T-cell (primary cell): ENCODE measurements around the gene ANKRD24. TPM values are rescaled to one million over a fixed set of nuclear protein-coding genes. Genes with fewer than 3 reads are reported as not detected.

Experiments
- ATAC-seq, 4 experiments: fragments of 200-7000 bp in 3 of 4; fragments of 150-1000 bp in 1 of 4; cut with Tn5 transposase; replicated peaks in 1 of 4; 1 replicate in 3 of 4; 2 replicates in 1 of 4; pipeline ENCODE4 v1.10.0; 2021; ENCODE audit warnings: moderate library complexity in 3 of 4, mild to moderate bottlenecking in 2 of 4, moderate number of reproducible peaks in 1 of 4
- CTCF ChIA-PET, 2 donors: fragments of 300-600 bp; sonication (Branson Sonifier 250); formaldehyde crosslinking; loops; one replicate each; lab custom pipeline; 2022; ENCODE audit warnings: antibody characterized with exemption in 2 of 2; lab: Charles Lee
- POLR2A ChIA-PET, 2 donors: fragments of 300-600 bp; sonication (Branson Sonifier 250); formaldehyde crosslinking; loops; one replicate each; lab custom pipeline; 2022; ENCODE audit warnings: antibody characterized with exemption in 2 of 2; lab: Charles Lee
- DNase-seq, 35 experiments: peaks; one replicate each; pipeline versions ENCODE4 v3.0.0 to v3.0.0-alpha.2; 2013 to 2023
- H3K27ac ChIP-seq: one replicate; pipeline ENCODE4 v1.5.1; 2013; ENCODE audit warnings: low read length
- H3K27me3 ChIP-seq, 2 experiments: replicated peaks in 1 of 2; 1 replicate in 1 of 2; 2 replicates in 1 of 2; pipeline versions ENCODE4 v1.6.1 to v1.7.0; 2013; ENCODE audit warnings: low read length in 1 of 2, mixed read lengths in 1 of 2; ENCODE audit not compliant: control insufficient read depth in 2 of 2, insufficient read depth in 2 of 2; ENCODE audit errors: extremely low read depth in 1 of 2
- H3K36me3 ChIP-seq, 2 donors: 1 replicate in 1 of 2; 2 replicates in 1 of 2; pipeline versions ENCODE4 v1.6.1 to v1.7.0; 2013; ENCODE audit warnings: low read length in 1 of 2; ENCODE audit not compliant: control insufficient read depth in 2 of 2, insufficient read depth in 1 of 2; ENCODE audit errors: extremely low read depth in 1 of 2
- H3K4me1 ChIP-seq, 2 experiments: 1 replicate in 1 of 2; 2 replicates in 1 of 2; pipeline versions ENCODE4 v1.6.1 to v1.7.0; 2013; ENCODE audit warnings: low read length in 2 of 2, mixed read lengths in 1 of 2; ENCODE audit not compliant: insufficient read depth in 2 of 2, control insufficient read depth in 1 of 2; ENCODE audit errors: extremely low read depth in 1 of 2
- H3K4me3 ChIP-seq, 2 donors: 1 replicate in 1 of 2; 2 replicates in 1 of 2; pipeline versions ENCODE4 v1.5.1 to v1.7.0; 2013; ENCODE audit warnings: mild to moderate bottlenecking in 2 of 2, low read length in 1 of 2, moderate library complexity in 1 of 2; ENCODE audit not compliant: control insufficient read depth in 1 of 2; ENCODE audit errors: extremely low read depth in 1 of 2
- H3K9me3 ChIP-seq: 2 replicates; pipeline ENCODE4 v1.7.0; 2013
- H3K27ac Mint-ChIP-seq, 2 donors: one replicate each; pipeline ENCODE4 v1.8.0; 2020 to 2021; ENCODE audit warnings: mild to moderate bottlenecking in 2 of 2, mixed read lengths in 2 of 2
- H3K27me3 Mint-ChIP-seq, 2 donors: one replicate each; pipeline ENCODE4 v1.8.0; 2021 to 2022; ENCODE audit warnings: mixed read lengths in 2 of 2
- H3K36me3 Mint-ChIP-seq: one replicate; pipeline ENCODE4 v1.8.0; 2021; ENCODE audit warnings: mixed read lengths
- H3K4me1 Mint-ChIP-seq, 3 donors: one replicate each; pipeline ENCODE4 v1.8.0; 2020 to 2022; ENCODE audit warnings: mixed read lengths in 3 of 3, mild to moderate bottlenecking in 1 of 3
- H3K4me3 Mint-ChIP-seq, 3 donors: one replicate each; pipeline ENCODE4 v1.8.0; 2020 to 2022; ENCODE audit warnings: mild to moderate bottlenecking in 3 of 3, mixed read lengths in 3 of 3, moderate library complexity in 3 of 3
- H3K9me3 Mint-ChIP-seq, 3 donors: one replicate each; pipeline ENCODE4 v1.8.0; 2020 to 2022; ENCODE audit warnings: mixed read lengths in 3 of 3
- WGBS: methylation state at CpG from one replicate; pipeline ENCODE4 v1.1.5; 2013; ENCODE audit warnings: missing lambda C conversion rate; ENCODE audit not compliant: insufficient coverage; 5-methylcytosine and 5-hydroxymethylcytosine counted together
- total RNA-seq, 35 experiments: library from RNA in 6 of 35; stranded (reverse) in 6 of 35; fragments of 120-200 nt in 1 of 35; gene quantifications; one replicate each; pipeline versions ENCODE4 v1.2.1 to v1.2.4 and lab custom pipeline; 2013 to 2026

The ANKRD24 gene
- total RNA-seq, 5 donors from 2014 or later (not counting 1 experiment from before 2014, with no cell fraction given) = 0.79 to 2.2 (median 1.3) TPM

GRCh38 chr19:4177146-4177545 lies 5.3 kb upstream of the ANKRD24 start:
- no peaks in the 10 kb centered on the region for H3K9me3 ChIP-seq
- H3K27ac ChIP-seq = no peak overlapping the region
- peaks cover 14 to 16% of the 10 kb centered on the region in 2 donors for H3K36me3 ChIP-seq
- Mint-ChIP-seq H3K4me1 (peaks cover 19 to 30% (median 27%) of the 10 kb centered on the region in 3 donors), H3K27me3 (peaks cover 3 to 5% of the 10 kb centered on the region in 2 donors), H3K27ac (no peak overlapping the region), H3K9me3 (no peaks in the 10 kb centered on the region), H3K4me3 (no peak overlapping the region), H3K36me3 (peaks cover 19% of the 10 kb centered on the region)
- ATAC-seq (no peak), DNase-seq (no peak)
- H3K27me3 ChIP-seq = peaks cover 0 to 15% of the 10 kb centered on the region in 2 experiments
- ChIA-PET POLR2A (no interaction called here), CTCF (interaction anchor here in 1 of 2 donors (0.6 kb wide), 1 partner anchor 927 kb away, joined by 3 read pairs; no protein-coding TSS in a partner anchor)
- 100% methylated on average over 3 of the region's 5 CpGs for WGBS
- no peak overlapping the region for H3K4me3 ChIP-seq
- peaks cover 14 to 31% of the 10 kb centered on the region in 2 experiments for H3K4me1 ChIP-seq

GRCh38 chr19:4178990-4179389 lies 3.5 kb upstream of the ANKRD24 start:
- H3K4me3 ChIP-seq = no peak overlapping the region
- peaks cover 26 to 34% (median 33%) of the 10 kb centered on the region in 3 donors for H3K4me1 Mint-ChIP-seq
- peaks cover 19% of the 10 kb centered on the region for H3K36me3 Mint-ChIP-seq
- peaks cover 0 to 7% of the 10 kb centered on the region in 2 experiments for H3K27me3 ChIP-seq
- H3K36me3 ChIP-seq = peaks cover 14 to 16% of the 10 kb centered on the region in 2 donors
- peaks cover 16 to 31% of the 10 kb centered on the region in 2 experiments for H3K4me1 ChIP-seq
- no peaks in the 10 kb centered on the region for H3K9me3 ChIP-seq
- H3K27ac ChIP-seq = no peak overlapping the region
- WGBS = 93% methylated on average over 16 of the region's 18 CpGs
- no peaks in the 10 kb centered on the region for H3K27me3 Mint-ChIP-seq
- POLR2A ChIA-PET = no interaction called here
- H3K4me3 Mint-ChIP-seq = no peak overlapping the region
- no peak overlapping the region for H3K27ac Mint-ChIP-seq
- DNase-seq (no peak), ATAC-seq (no peak)
- CTCF ChIA-PET = no interaction called here
- no peaks in the 10 kb centered on the region for H3K9me3 Mint-ChIP-seq

- no peak for DNase-seq
- CTCF ChIA-PET = no interaction called here
- Histone ChIP-seq H3K4me1 (peaks cover 16 to 31% of the 10 kb centered on the region in 2 experiments), H3K4me3 (peak overlapping the region in 1 of 2 donors; percentile 15), H3K9me3 (no peaks in the 10 kb centered on the region), H3K27ac (no peak overlapping the region), H3K27me3 (peaks cover 0 to 12% of the 10 kb centered on the region in 2 experiments), H3K36me3 (peaks cover 4 to 14% of the 10 kb centered on the region in 2 donors)
- Mint-ChIP-seq H3K27ac (peak overlapping the region; percentile 46 to 68), H3K9me3 (no peaks in the 10 kb centered on the region), H3K4me3 (peak overlapping the region; percentile 56 to 99 (median 58)), H3K4me1 (peaks cover 26 to 34% (median 33%) of the 10 kb centered on the region in 3 donors), H3K36me3 (peaks cover 13% of the 10 kb centered on the region), H3K27me3 (no peaks in the 10 kb centered on the region)
- no peak for ATAC-seq
- POLR2A ChIA-PET = no interaction called here
- WGBS = 81% methylated on average over 2 of the region's 2 CpGs
Observed at GRCh38 chr19:4181053-4181508, 1.4 kb upstream of the ANKRD24 start.

GRCh38 chr19:4183967-4184717 lies 1.7 kb downstream of the ANKRD24 start:
- Histone ChIP-seq H3K9me3 (no peaks in the 10 kb centered on the region), H3K4me1 (peaks cover 16 to 31% of the 10 kb centered on the region in 2 experiments), H3K27me3 (peaks cover 0 to 16% of the 10 kb centered on the region in 2 experiments), H3K4me3 (no peak overlapping the region), H3K36me3 (peaks cover 0 to 9% of the 10 kb centered on the region in 2 donors), H3K27ac (no peak overlapping the region)
- Mint-ChIP-seq H3K4me1 (peaks cover 24 to 37% (median 36%) of the 10 kb centered on the region in 3 donors), H3K4me3 (peak overlapping the region; percentile 35 to 69 (median 39)), H3K27ac (no peak overlapping the region), H3K9me3 (no peaks in the 10 kb centered on the region), H3K36me3 (peaks cover 7% of the 10 kb centered on the region), H3K27me3 (no peaks in the 10 kb centered on the region)
- DNase-seq (no peak), ATAC-seq (no peak)
- CTCF ChIA-PET = no interaction called here
- 49% methylated on average over 17 of the region's 23 CpGs for WGBS
- POLR2A ChIA-PET = no interaction called here

GRCh38 chr19:4184718-4185352 lies 2.3 kb downstream of the ANKRD24 start:
- peaks cover 0 to 2% of the 10 kb centered on the region in 2 donors for H3K27me3 Mint-ChIP-seq
- ChIA-PET POLR2A (no interaction called here), CTCF (no interaction called here)

GRCh38 chr19:4185413-4186086 lies 3.1 kb downstream of the ANKRD24 start:
- Mint-ChIP-seq H3K4me3 (peak overlapping the region in 1 of 3 donors; percentile 35), H3K36me3 (no peaks in the 10 kb centered on the region), H3K4me1 (peaks cover 18 to 25% (median 24%) of the 10 kb centered on the region in 3 donors), H3K9me3 (no peaks in the 10 kb centered on the region), H3K27ac (no peak overlapping the region), H3K27me3 (peaks cover 0 to 2% of the 10 kb centered on the region in 2 donors)
- DNase-seq = no peak
- Histone ChIP-seq H3K27me3 (peaks cover 0 to 20% of the 10 kb centered on the region in 2 experiments), H3K4me3 (no peak overlapping the region), H3K36me3 (peaks cover 0 to 1% of the 10 kb centered on the region in 2 donors), H3K4me1 (peaks cover 12 to 26% of the 10 kb centered on the region in 2 experiments), H3K27ac (no peak overlapping the region), H3K9me3 (no peaks in the 10 kb centered on the region)
- POLR2A ChIA-PET = no interaction called here
- CTCF ChIA-PET = no interaction called here
- ATAC-seq = no peak
- WGBS = 84% methylated on average over 9 of the region's 9 CpGs

More at GRCh38 chr19:4184718-4185352, 2.3 kb downstream of the ANKRD24 start:
- Histone ChIP-seq H3K36me3 (peaks cover 0 to 3% of the 10 kb centered on the region in 2 donors), H3K9me3 (no peaks in the 10 kb centered on the region), H3K4me1 (peaks cover 16 to 31% of the 10 kb centered on the region in 2 experiments), H3K4me3 (no peak overlapping the region), H3K27ac (no peak overlapping the region), H3K27me3 (peaks cover 0 to 20% of the 10 kb centered on the region in 2 experiments)
- Mint-ChIP-seq H3K4me1 (peaks cover 18 to 31% (median 29%) of the 10 kb centered on the region in 3 donors), H3K4me3 (peak overlapping the region in 1 of 3 donors; percentile 35), H3K9me3 (no peaks in the 10 kb centered on the region), H3K27ac (no peak overlapping the region), H3K36me3 (peaks cover under 1% of the 10 kb centered on the region)
- 94% methylated on average over 2 of the region's 2 CpGs for WGBS
- ATAC-seq (no peak), DNase-seq (no peak)
